ENCODE measurements around the gene HAND2. TPM values are rescaled to one million over a fixed set of nuclear protein-coding genes. Genes with fewer than 3 reads are reported as not detected.

Gene HAND2
- total and polyA plus RNA-seq, 5 experiments from 2014 or later = not detected

GRCh38 chr4:173532725-173533511, 2.9 kb upstream of the HAND2 start:
- peaks cover 64 to 96% (median 78%) of the 10 kb centered on the region in 5 donors for H3K27me3 Mint-ChIP-seq
- H3K36me3 Mint-ChIP-seq = peaks cover 0 to 16% (median 15%) of the 10 kb centered on the region in 3 donors
- H3K4me1 Mint-ChIP-seq = peaks cover 9 to 37% (median 25%) of the 10 kb centered on the region in 4 donors
- H3K4me3 Mint-ChIP-seq = no peak overlapping the region
- DNase-seq (no peak), ATAC-seq (no peak)
- no peak overlapping the region for H3K27ac Mint-ChIP-seq
- peaks cover 0 to 47% (median 10%) of the 10 kb centered on the region in 9 donors for H3K9me3 Mint-ChIP-seq
- POLR2A ChIA-PET = no interaction called here

GRCh38 chr4:173531086-173531965, 1.3 kb upstream of the HAND2 start:
- H3K27ac Mint-ChIP-seq = peak overlapping the region in 2 of 10 donors; percentile 53 to 61
- ATAC-seq = no peak
- H3K9me3 Mint-ChIP-seq = peaks cover 0 to 51% (median 14%) of the 10 kb centered on the region in 9 donors
- peaks cover 4 to 20% (median 14%) of the 10 kb centered on the region in 3 donors for H3K36me3 Mint-ChIP-seq
- peak overlapping the region in 7 of 10 donors; percentile 14 to 68 (median 36) for H3K4me3 Mint-ChIP-seq
- DNase-seq = peak in 1 of 10 donors; percentile 11
- peaks cover 5 to 29% (median 20%) of the 10 kb centered on the region in 4 donors for H3K4me1 Mint-ChIP-seq
- POLR2A ChIA-PET = no interaction called here
- peaks cover 63 to 96% (median 78%) of the 10 kb centered on the region in 5 donors for H3K27me3 Mint-ChIP-seq

- POLR2A ChIA-PET = no interaction called here
- H3K4me3 Mint-ChIP-seq = peak overlapping the region; percentile 12 to 83 (median 68)
- H3K4me1 Mint-ChIP-seq = peaks cover 7 to 29% (median 20%) of the 10 kb centered on the region in 4 donors
- peaks cover 61 to 96% (median 77%) of the 10 kb centered on the region in 5 donors for H3K27me3 Mint-ChIP-seq
- peaks cover 0 to 51% (median 18%) of the 10 kb centered on the region in 9 donors for H3K9me3 Mint-ChIP-seq
- peak overlapping the region in 2 of 10 donors; percentile 53 to 61 for H3K27ac Mint-ChIP-seq
- peak in 1 of 10 donors; percentile 5 for DNase-seq
- H3K36me3 Mint-ChIP-seq = peaks cover 9 to 24% (median 13%) of the 10 kb centered on the region in 3 donors
- no peak for ATAC-seq
These were observed 477 bp upstream of the HAND2 start for GRCh38 chr4:173530326-173531085.

- H3K36me3 Mint-ChIP-seq = peaks cover 9 to 26% (median 24%) of the 10 kb centered on the region in 3 donors
- no peak for ATAC-seq
- POLR2A ChIA-PET = no interaction called here
- no peak for DNase-seq
- peak overlapping the region in 2 of 10 donors; percentile 2 to 82 for H3K27ac Mint-ChIP-seq
- peaks cover 0 to 58% (median 22%) of the 10 kb centered on the region in 9 donors for H3K9me3 Mint-ChIP-seq
- H3K27me3 Mint-ChIP-seq = peaks cover 55 to 96% (median 71%) of the 10 kb centered on the region in 5 donors
- peaks cover 7 to 41% (median 22%) of the 10 kb centered on the region in 4 donors for H3K4me1 Mint-ChIP-seq
- H3K4me3 Mint-ChIP-seq = peak overlapping the region in 9 of 10 donors; percentile 29 to 82 (median 67)
These were observed 1.4 kb downstream of the HAND2 start for GRCh38 chr4:173528378-173529321.

GRCh38 chr4:173527103-173527891, 2.7 kb downstream of the HAND2 start:
- peak in 1 of 2 donors; percentile 13 for ATAC-seq
- no peak for DNase-seq
- Mint-ChIP-seq H3K27me3 (peaks cover 48 to 96% (median 69%) of the 10 kb centered on the region in 5 donors), H3K9me3 (peaks cover 0 to 58% (median 27%) of the 10 kb centered on the region in 9 donors), H3K4me1 (peaks cover 10 to 54% (median 28%) of the 10 kb centered on the region in 4 donors), H3K27ac (peak overlapping the region in 3 of 10 donors; percentile 19 to 88 (median 31)), H3K4me3 (peak overlapping the region in 5 of 10 donors; percentile 18 to 45 (median 33)), H3K36me3 (peaks cover 9 to 30% (median 18%) of the 10 kb centered on the region in 3 donors)
- POLR2A ChIA-PET = no interaction called here

GRCh38 chr4:173526724-173527102, 3.3 kb downstream of the HAND2 start:
- POLR2A ChIA-PET = no interaction called here
- peaks cover 46 to 96% (median 69%) of the 10 kb centered on the region in 5 donors for H3K27me3 Mint-ChIP-seq
- peaks cover 10 to 60% (median 33%) of the 10 kb centered on the region in 4 donors for H3K4me1 Mint-ChIP-seq
- H3K36me3 Mint-ChIP-seq = peaks cover 9 to 32% (median 15%) of the 10 kb centered on the region in 3 donors
- DNase-seq (no peak), ATAC-seq (no peak)
- H3K9me3 Mint-ChIP-seq = peaks cover 0 to 52% (median 27%) of the 10 kb centered on the region in 9 donors
- peak overlapping the region in 3 of 10 donors; percentile 26 to 54 (median 33) for H3K4me3 Mint-ChIP-seq
- H3K27ac Mint-ChIP-seq = peak overlapping the region in 2 of 10 donors; percentile 19 to 44

- Mint-ChIP-seq H3K4me1 (peaks cover 8 to 58% (median 32%) of the 10 kb centered on the region in 4 donors), H3K27ac (peak overlapping the region in 4 of 10 donors; percentile 40 to 87 (median 56)), H3K9me3 (peaks cover 0 to 52% (median 27%) of the 10 kb centered on the region in 9 donors), H3K27me3 (peaks cover 46 to 96% (median 68%) of the 10 kb centered on the region in 5 donors), H3K4me3 (peak overlapping the region in 5 of 10 donors; percentile 12 to 52 (median 32)), H3K36me3 (peaks cover 9 to 29% (median 18%) of the 10 kb centered on the region in 3 donors)
- ATAC-seq (no peak), DNase-seq (no peak)
- POLR2A ChIA-PET = no interaction called here
These were observed 4.0 kb downstream of the HAND2 start for GRCh38 chr4:173526027-173526482.

- peaks cover 9 to 28% (median 25%) of the 10 kb centered on the region in 3 donors for H3K36me3 Mint-ChIP-seq
- peak overlapping the region in 2 of 10 donors; percentile 41 to 87 for H3K27ac Mint-ChIP-seq
- ATAC-seq (no peak), DNase-seq (no peak)
- POLR2A ChIA-PET = no interaction called here
- H3K27me3 Mint-ChIP-seq = peaks cover 49 to 96% (median 70%) of the 10 kb centered on the region in 5 donors
- peak overlapping the region in 4 of 10 donors; percentile 2 to 45 (median 18) for H3K4me3 Mint-ChIP-seq
- peaks cover 8 to 51% (median 29%) of the 10 kb centered on the region in 4 donors for H3K4me1 Mint-ChIP-seq
- peaks cover 0 to 53% (median 30%) of the 10 kb centered on the region in 9 donors for H3K9me3 Mint-ChIP-seq
These were observed 4.7 kb downstream of the HAND2 start for GRCh38 chr4:173525118-173526011.

GRCh38 chr4:173524218-173525117, 5.6 kb downstream of the HAND2 start:
- ATAC-seq (no peak), DNase-seq (no peak)
- Mint-ChIP-seq H3K36me3 (peaks cover 9 to 32% (median 28%) of the 10 kb centered on the region in 3 donors), H3K27ac (peak overlapping the region in 2 of 10 donors; percentile 44 to 81), H3K4me1 (peaks cover 8 to 42% (median 26%) of the 10 kb centered on the region in 4 donors), H3K9me3 (peaks cover 0 to 53% (median 32%) of the 10 kb centered on the region in 9 donors), H3K27me3 (peaks cover 52 to 96% (median 72%) of the 10 kb centered on the region in 5 donors), H3K4me3 (peak overlapping the region in 5 of 10 donors; percentile 6 to 40 (median 23))
- POLR2A ChIA-PET = no interaction called here

All from naive thymus-derived CD8-positive, alpha-beta T cell (primary cell).